NB4 (cell line): Measurements from ENCODE around the gene KCNA5.

Experiments used
- CTCF ChIP-seq: IDR thresholded peaks from one replicate; pipeline ENCODE4 v1.5.1; 2012; ENCODE audit warnings: low read depth, low read length
- POLR2A ChIP-seq: IDR thresholded peaks from 2 replicates; pipeline ENCODE4 v1.6.1; 2011; ENCODE audit warnings: mild to moderate bottlenecking; ENCODE audit not compliant: insufficient read length; ENCODE audit errors: extremely low read depth
- TF ChIP-seq, protein P1 (sequence below): IDR thresholded peaks from 2 replicates; pipeline ENCODE4 v1.6.1; 2011; ENCODE audit warnings: low read depth, low read length

- no peak for TF ChIP-seq CTCF
- no peak for TF ChIP-seq POLR2A
- TF ChIP-seq, protein P1, sequence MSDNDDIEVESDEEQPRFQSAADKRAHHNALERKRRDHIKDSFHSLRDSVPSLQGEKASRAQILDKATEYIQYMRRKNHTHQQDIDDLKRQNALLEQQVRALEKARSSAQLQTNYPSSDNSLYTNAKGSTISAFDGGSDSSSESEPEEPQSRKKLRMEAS, result no peak
Observed at GRCh38 chr12:5022025-5022424, 21.7 kb upstream of the KCNA5 start.
